Endothelial cell of umbilical vein (primary cell): ENCODE data around the gene SHISA7. TPM values are rescaled to one million over a fixed set of nuclear protein-coding genes. Genes with fewer than 3 reads are reported as not detected.

Source experiments
- BruUV-seq: library from RNA; stranded (reverse); fragments of 400-500 nt; replicated peaks from 2 replicates; lab custom pipeline; 2021; lab: Mats Ljungman, UMichigan
- CTCF ChIA-PET: fragments of 300-600, 350-600 bp; sonication (Branson Sonifier 250); formaldehyde crosslinking; loops from one replicate; lab custom pipeline; 2021; ENCODE audit warnings: antibody characterized with exemption, inconsistent platforms; lab: Charles Lee
- POLR2A ChIA-PET: fragments of 300-600, 350-600 bp; sonication (Branson Sonifier 250); formaldehyde crosslinking; loops from one replicate; lab custom pipeline; 2021; ENCODE audit warnings: antibody characterized with exemption, inconsistent platforms; lab: Charles Lee
- DNase-seq: peaks from one replicate; pipeline ENCODE4 v3.0.0-alpha.2; 2011; ENCODE audit warnings: low read depth, low spot score
- FAIRE-seq: peaks from 2 replicates; lab custom pipeline; 2011; peaks lifted over from hg19 to GRCh38; lab: Jason Lieb, UNC
- H2AFZ ChIP-seq: 2 replicates; pipeline ENCODE4 v1.6.0; 2012; ENCODE audit warnings: low read depth, low read length, control low read depth, inconsistent platforms
- H3K27ac ChIP-seq: 2 replicates; pipeline ENCODE4 v1.5.1; 2011; ENCODE audit warnings: low read depth, mild to moderate bottlenecking, control low read depth, low read length, moderate library complexity; ENCODE audit not compliant: insufficient read depth
- H3K27me3 ChIP-seq, 2 experiments: 2 replicates each; pipeline versions ENCODE4 v1.6.0 to v1.6.1; 2011; ENCODE audit warnings: low read length in 2 of 2, mixed read lengths in 1 of 2; ENCODE audit not compliant: control insufficient read depth in 2 of 2, insufficient read depth in 2 of 2
- H3K36me3 ChIP-seq, 2 experiments: 2 replicates in 1 of 2; 3 replicates in 1 of 2; pipeline ENCODE4 v1.5.1; 2011; ENCODE audit warnings: low read length in 2 of 2, mild to moderate bottlenecking in 1 of 2, moderate library complexity in 1 of 2; ENCODE audit not compliant: control insufficient read depth in 2 of 2, insufficient read depth in 2 of 2; ENCODE audit errors: extremely low read depth in 1 of 2
- H3K4me1 ChIP-seq: 3 replicates; pipeline ENCODE4 v1.5.1; 2011; ENCODE audit warnings: mild to moderate bottlenecking, low read length; ENCODE audit not compliant: control insufficient read depth, insufficient read depth; ENCODE audit errors: extremely low read depth
- H3K4me2 ChIP-seq: 2 replicates; pipeline ENCODE4 v1.6.1; 2011; ENCODE audit warnings: low read length, control low read depth, mixed read lengths; ENCODE audit not compliant: insufficient read depth
- H3K4me3 ChIP-seq, 3 experiments: fragments of 200-600 bp in 1 of 3; sonication (generic), shearing (Covaris generic) in 1 of 3; replicated peaks in 1 of 3; 2 replicates each; pipeline ENCODE4 v1.5.1; 2011 to 2016; ENCODE audit warnings: control low read depth in 3 of 3, low read length in 3 of 3, mild to moderate bottlenecking in 2 of 3, inconsistent platforms in 1 of 3, low read depth in 1 of 3, moderate library complexity in 1 of 3; ENCODE audit not compliant: insufficient read depth in 1 of 3
- H3K79me2 ChIP-seq: 2 replicates; pipeline ENCODE4 v1.6.0; 2012; ENCODE audit warnings: low read length, inconsistent platforms; ENCODE audit not compliant: control insufficient read depth, insufficient read depth
- H3K9ac ChIP-seq: replicated peaks from 2 replicates; pipeline ENCODE3; 2011; ENCODE audit warnings: low read length, control low read depth; ENCODE audit not compliant: insufficient read depth; ENCODE audit errors: extremely low read depth
- H3K9me1 ChIP-seq: replicated peaks from 3 replicates; pipeline ENCODE4 v1.6.0; 2011; ENCODE audit warnings: mild to moderate bottlenecking, low read length; ENCODE audit not compliant: control insufficient read depth, insufficient read depth; ENCODE audit errors: extremely low read depth
- H3K9me3 ChIP-seq: replicated peaks from 2 replicates; pipeline ENCODE4 v1.5.1; 2012; ENCODE audit warnings: low read length, inconsistent platforms; ENCODE audit not compliant: control insufficient read depth, insufficient read depth
- H4K20me1 ChIP-seq: replicated peaks from 2 replicates; pipeline ENCODE3; 2011; ENCODE audit warnings: mild to moderate bottlenecking, low read length; ENCODE audit not compliant: control insufficient read depth, insufficient read depth; ENCODE audit errors: extremely low read depth
- EZH2 ChIP-seq: IDR thresholded peaks from 2 replicates; pipeline ENCODE4 v1.6.1; 2012; ENCODE audit warnings: borderline replicate concordance, low read depth, mild to moderate bottlenecking, moderate library complexity, low read length, inconsistent platforms; ENCODE audit not compliant: severe bottlenecking
- FOS ChIP-seq: IDR thresholded peaks from 2 replicates; pipeline ENCODE4 v1.6.1; 2011; ENCODE audit warnings: mild to moderate bottlenecking, low read length, moderate library complexity, borderline replicate concordance; ENCODE audit not compliant: insufficient read depth
- GATA2 ChIP-seq: IDR thresholded peaks from 2 replicates; pipeline ENCODE4 v1.7.0; 2011; ENCODE audit warnings: low read depth, mild to moderate bottlenecking, moderate library complexity, mixed read lengths, low read length; ENCODE audit not compliant: insufficient read length, insufficient read depth
- JUN ChIP-seq: IDR thresholded peaks from 2 replicates; pipeline ENCODE4 v1.6.1; 2011; ENCODE audit warnings: borderline replicate concordance, low read depth; ENCODE audit not compliant: insufficient read length, insufficient read depth
- MYC ChIP-seq: IDR thresholded peaks from one replicate; pipeline ENCODE4 v1.6.1; 2011; ENCODE audit warnings: mild to moderate bottlenecking, low read depth, low read length
- POLR2A ChIP-seq: IDR thresholded peaks from 2 replicates; pipeline ENCODE4 v1.6.1; 2012; ENCODE audit warnings: low read depth, mild to moderate bottlenecking, control low read depth, low read length
- POLR2AphosphoS5 ChIP-seq: IDR thresholded peaks from 2 replicates; pipeline ENCODE4 v1.6.1; 2012; ENCODE audit warnings: low read depth, mild to moderate bottlenecking, control low read depth, low read length, moderate library complexity; ENCODE audit not compliant: insufficient read depth
- dilution Hi-C: fragments of 300-500 bp; cut with MboI; formaldehyde crosslinking; loops from one replicate; pipeline ENCODE4 v1.15.0; 2019; ENCODE audit warnings: low sequenced_read_pairs; ENCODE audit not compliant: extremely low pct_ligation_motif_present
- intact Hi-C: fragments of 100-400 bp; cut with micrococcal nuclease; formaldehyde crosslinking; loops from one replicate; pipeline ENCODE4 v1.10.0; 2022
- polyA plus RNA-seq, 4 experiments: library from polyadenylated mRNA; depleted of rRNA in 3 of 4; stranded (reverse) in 3 of 4; unstranded in 1 of 4; fragments of >200 nt; gene quantifications; 2 replicates each; pipeline versions ENCODE4 v1.2.1 to v1.2.3, GENCODE V29; 2011 to 2012; ENCODE audit warnings: missing spikeins in 1 of 4
- total RNA-seq: library from RNA; stranded (reverse); gene quantifications from 2 replicates; pipeline ENCODE4 v1.2.3, GENCODE V29; 2021
- TF ChIP-seq, protein P1 (sequence below), 2 donors: IDR thresholded peaks; 1 replicate in 1 of 2; 2 replicates in 1 of 2; pipeline ENCODE4 v1.5.1; 2011; ENCODE audit warnings: low read length in 2 of 2, mild to moderate bottlenecking in 2 of 2, moderate library complexity in 2 of 2, control low read depth in 1 of 2, inconsistent platforms in 1 of 2, low read depth in 1 of 2; ENCODE audit not compliant: insufficient read depth in 1 of 2; ENCODE audit errors: extremely low read depth in 1 of 2
- TF ChIP-seq, protein P2 (sequence below): IDR thresholded peaks from 2 replicates; pipeline ENCODE4 v1.6.1; 2011; ENCODE audit not compliant: insufficient read depth, insufficient read length

The SHISA7 gene
- total and polyA plus RNA-seq, 2 donors (not counting 3 experiments of a cell fraction or from before 2014, with no cell fraction given), result not detected

DNA sequence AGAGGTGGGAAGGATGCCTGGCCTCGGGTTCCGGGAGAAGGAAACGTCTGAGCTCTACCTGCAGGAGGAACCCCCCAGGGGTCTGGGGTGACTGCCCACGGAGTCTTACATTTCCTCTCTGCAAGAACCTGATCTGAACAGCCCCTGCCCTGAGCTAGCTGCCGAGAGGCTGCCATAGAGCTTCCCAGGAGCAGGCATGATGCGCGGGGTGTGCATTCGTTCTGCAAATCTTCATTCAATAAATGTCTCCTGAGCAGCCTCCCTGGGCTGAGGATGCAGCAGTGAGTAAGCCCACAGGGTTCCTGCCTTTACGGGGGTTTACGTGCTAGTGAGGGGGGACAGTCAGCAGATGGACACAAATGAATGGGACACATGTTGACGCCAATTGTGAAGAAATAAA lies 1.5 kb upstream of the SHISA7 start:
- no peak overlapping the region for H3K4me3 ChIP-seq
- H3K27me3 ChIP-seq, result peaks cover 41 to 42% of the 10 kb centered on the region in 2 experiments
- FAIRE-seq, result no peak
- H4K20me1 ChIP-seq, result no peaks in the 10 kb centered on the region
- no peaks in the 10 kb centered on the region for H3K4me1 ChIP-seq
- no TSS peak for BruUV-seq
- H3K9me3 ChIP-seq, result no peaks in the 10 kb centered on the region
- no peak overlapping the region for H3K4me2 ChIP-seq
- H3K79me2 ChIP-seq, result no peaks in the 10 kb centered on the region
- H3K27ac ChIP-seq, result no peak overlapping the region
- DNase-seq, result no peak
- TF ChIP-seq GATA2, result no peak
- TF ChIP-seq, protein P1, sequence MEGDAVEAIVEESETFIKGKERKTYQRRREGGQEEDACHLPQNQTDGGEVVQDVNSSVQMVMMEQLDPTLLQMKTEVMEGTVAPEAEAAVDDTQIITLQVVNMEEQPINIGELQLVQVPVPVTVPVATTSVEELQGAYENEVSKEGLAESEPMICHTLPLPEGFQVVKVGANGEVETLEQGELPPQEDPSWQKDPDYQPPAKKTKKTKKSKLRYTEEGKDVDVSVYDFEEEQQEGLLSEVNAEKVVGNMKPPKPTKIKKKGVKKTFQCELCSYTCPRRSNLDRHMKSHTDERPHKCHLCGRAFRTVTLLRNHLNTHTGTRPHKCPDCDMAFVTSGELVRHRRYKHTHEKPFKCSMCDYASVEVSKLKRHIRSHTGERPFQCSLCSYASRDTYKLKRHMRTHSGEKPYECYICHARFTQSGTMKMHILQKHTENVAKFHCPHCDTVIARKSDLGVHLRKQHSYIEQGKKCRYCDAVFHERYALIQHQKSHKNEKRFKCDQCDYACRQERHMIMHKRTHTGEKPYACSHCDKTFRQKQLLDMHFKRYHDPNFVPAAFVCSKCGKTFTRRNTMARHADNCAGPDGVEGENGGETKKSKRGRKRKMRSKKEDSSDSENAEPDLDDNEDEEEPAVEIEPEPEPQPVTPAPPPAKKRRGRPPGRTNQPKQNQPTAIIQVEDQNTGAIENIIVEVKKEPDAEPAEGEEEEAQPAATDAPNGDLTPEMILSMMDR (IDR thresholded peaks at IDR 0.05; ENCODE audit: extremely low read depth in 1 of 2, insufficient read depth in 1 of 2, low read depth in 1 of 2, low read length in 2 of 2), result no peak
- TF ChIP-seq EZH2, result no peak
- no peak for TF ChIP-seq JUN
- no peak for TF ChIP-seq FOS
- TF ChIP-seq POLR2AphosphoS5, result no peak
- no peak for TF ChIP-seq MYC
- TF ChIP-seq POLR2A, result no peak
- TF ChIP-seq, protein P2, sequence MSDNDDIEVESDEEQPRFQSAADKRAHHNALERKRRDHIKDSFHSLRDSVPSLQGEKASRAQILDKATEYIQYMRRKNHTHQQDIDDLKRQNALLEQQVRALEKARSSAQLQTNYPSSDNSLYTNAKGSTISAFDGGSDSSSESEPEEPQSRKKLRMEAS, result no peak
- H3K9me1 ChIP-seq, result no peaks in the 10 kb centered on the region
- intact Hi-C loops, result no loop called here
- no peak overlapping the region for H3K9ac ChIP-seq
- H2AFZ ChIP-seq, result no peak overlapping the region
- no peaks in the 10 kb centered on the region for H3K36me3 ChIP-seq
- ChIA-PET POLR2A (no interaction called here), CTCF (interaction anchor here (0.9 to 1.2 kb wide), 3 partner anchors 23 to 303 kb away, joined by 3 to 6 read pairs (median 3); no protein-coding TSS in a partner anchor)
- dilution Hi-C loops, result no loop called here
